GM18951 (cell line): Measurements from ENCODE around the gene COA8.
"Not testable (repeated sequence)": the region's sequence is repeated elsewhere in the genome, so short reads cannot be mapped to it uniquely, and the experiment has no call there.

ENCODE experiments used
- POLR2A ChIP-seq: IDR thresholded peaks from 4 replicates; pipeline ENCODE4 v1.6.1; 2011; ENCODE audit warnings: mild to moderate bottlenecking; ENCODE audit not compliant: insufficient read length, insufficient read depth; ENCODE audit errors: extremely low read depth
- in situ Hi-C: fragments of 300-500 bp; cut with MboI; formaldehyde crosslinking; loops from one replicate; pipeline ENCODE4 v1.12.0; 2022; ENCODE audit warnings: low sequenced_read_pairs, mixed read lengths, inconsistent platforms; ENCODE audit not compliant: unreplicated experiment

COA8 gene

GRCh38 chr14:103521438-103521950 is 41.3 kb upstream of the COA8 start:
- TF ChIP-seq POLR2A = no peak
- in situ Hi-C loops = no loop called here

- TF ChIP-seq POLR2A = no peak
- in situ Hi-C loops = no loop called here
These were observed 40.7 kb upstream of the COA8 start for GRCh38 chr14:103521951-103522563.

DNA sequence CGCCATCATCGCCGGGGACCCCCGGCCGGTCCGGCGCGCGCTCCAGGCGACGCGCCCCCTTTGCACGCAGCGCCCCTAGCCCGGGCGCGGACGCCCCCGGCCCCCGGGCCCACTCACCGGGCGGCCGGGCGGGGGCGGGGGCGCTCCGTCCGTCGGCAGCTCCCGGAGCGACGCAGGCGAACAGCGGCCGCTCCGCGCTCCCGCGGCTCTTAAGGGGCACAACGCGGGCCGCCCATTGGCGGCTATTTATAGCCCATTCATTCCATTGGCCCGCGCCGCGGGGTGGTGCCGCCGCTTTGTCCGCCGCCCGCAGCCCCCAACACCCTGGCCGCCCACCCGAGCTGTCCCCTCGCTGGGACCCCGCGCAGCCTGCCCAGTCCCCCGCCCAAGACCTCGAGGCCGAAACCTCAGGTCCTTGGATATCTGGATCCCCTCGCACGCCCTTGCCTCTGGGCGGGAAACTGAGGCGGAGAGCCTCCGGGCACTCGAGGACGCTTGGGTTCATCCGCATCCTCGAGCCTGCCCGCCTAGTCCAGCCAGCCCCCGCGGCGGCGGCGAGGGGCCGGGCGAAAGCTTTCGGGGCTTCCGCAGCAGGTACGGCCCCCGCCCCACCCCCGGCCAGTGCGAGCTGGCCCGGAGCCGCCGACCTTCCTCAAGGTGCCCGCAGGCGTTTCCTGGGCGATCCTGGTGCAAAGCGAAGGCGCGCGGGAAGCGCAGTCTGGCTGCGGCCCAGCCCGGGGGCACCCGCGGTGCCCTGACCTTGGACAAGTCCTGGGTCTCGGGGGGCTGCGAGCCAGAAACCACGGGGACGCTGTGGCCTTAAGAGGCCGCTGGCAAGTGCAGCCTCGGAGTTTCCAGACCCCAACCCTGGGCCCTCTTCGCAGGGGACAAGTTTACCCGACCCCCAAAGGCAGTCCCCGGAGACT is 39.8 kb upstream of the COA8 start, which contains the start of gene CKB:
Gene CKB, minus strand, starts transcription at position 182 of the 926 bp plus-strand sequence. CDS start 337 bp downstream, outside the sequence.
- in situ Hi-C loops = no loop called here
- TF ChIP-seq POLR2A = no peak

GRCh38 chr14:103523575-103523954 is 39.2 kb upstream of the COA8 start:
- in situ Hi-C loops = no loop called here
- TF ChIP-seq POLR2A = no peak

DNA sequence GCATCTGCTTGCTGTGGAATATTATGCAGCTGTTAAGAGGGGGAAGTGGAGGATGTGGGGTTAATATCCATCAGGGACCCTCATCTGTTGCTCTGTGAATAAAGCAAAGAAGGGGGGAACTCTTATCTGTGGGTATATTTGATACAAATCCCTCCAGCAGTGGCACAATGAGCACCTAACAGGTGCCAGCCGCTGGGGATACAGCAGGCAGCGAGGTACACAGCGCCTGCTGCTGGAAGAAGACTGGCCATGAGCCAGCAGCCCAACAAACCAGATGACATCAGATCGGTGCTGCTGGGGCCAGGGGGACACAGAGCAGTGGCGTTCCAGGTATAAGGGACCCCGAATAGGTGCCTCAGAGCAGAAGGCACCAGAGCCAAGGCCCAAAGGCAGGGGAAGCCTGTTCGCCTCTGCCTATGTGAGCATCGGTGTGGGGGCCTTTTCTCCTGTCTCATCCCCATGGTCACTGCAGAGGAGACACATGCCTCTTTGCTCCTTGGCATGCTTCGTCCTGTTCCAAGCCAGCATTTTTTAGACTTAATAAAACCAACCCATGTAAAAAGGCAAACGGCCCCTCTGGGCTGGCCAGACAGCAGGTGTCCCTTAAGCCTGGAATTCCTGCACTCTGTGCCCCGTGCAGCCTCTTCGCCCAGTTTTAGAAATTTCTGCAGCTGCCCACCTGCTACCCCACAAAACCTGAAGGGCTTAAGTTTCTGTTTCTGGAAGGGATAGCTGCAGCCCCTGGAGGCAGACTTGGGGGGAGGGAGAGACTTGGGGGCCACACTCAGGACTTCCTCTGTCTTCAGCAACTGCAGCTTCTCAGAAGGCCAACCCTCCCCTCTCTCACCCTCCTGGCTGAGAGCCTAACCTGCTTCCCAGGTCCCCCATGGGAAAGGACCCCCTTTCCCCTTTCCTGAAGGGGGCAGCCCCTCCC is 38.5 kb upstream of the COA8 start:
- in situ Hi-C loops = no loop called here
- no peak for TF ChIP-seq POLR2A

GRCh38 chr14:103525430-103526246 is 37.1 kb upstream of the COA8 start:
- in situ Hi-C loops = not testable (repeated sequence)

- in situ Hi-C loops = no loop called here
- no peak for TF ChIP-seq POLR2A
These were observed 36.4 kb upstream of the COA8 start for GRCh38 chr14:103526247-103526913.

DNA sequence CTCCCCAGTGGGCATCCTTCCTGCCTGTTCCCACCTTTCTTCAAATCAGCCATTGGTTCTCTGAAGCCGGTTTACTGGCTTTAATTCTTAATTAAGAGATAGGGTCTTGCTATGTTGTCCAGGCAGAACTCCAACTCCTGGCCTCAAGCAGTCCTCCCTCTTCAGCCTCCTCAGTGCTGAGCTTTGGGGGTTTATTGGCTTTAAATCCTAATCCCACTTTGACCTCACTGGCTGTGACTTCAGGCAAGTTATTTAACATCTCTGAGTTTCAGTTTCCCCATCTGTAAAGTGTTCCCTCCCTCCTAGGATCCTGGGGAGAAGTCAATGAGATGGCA is 35.9 kb upstream of the COA8 start:
- no peak for TF ChIP-seq POLR2A
- in situ Hi-C loops = no loop called here

DNA sequence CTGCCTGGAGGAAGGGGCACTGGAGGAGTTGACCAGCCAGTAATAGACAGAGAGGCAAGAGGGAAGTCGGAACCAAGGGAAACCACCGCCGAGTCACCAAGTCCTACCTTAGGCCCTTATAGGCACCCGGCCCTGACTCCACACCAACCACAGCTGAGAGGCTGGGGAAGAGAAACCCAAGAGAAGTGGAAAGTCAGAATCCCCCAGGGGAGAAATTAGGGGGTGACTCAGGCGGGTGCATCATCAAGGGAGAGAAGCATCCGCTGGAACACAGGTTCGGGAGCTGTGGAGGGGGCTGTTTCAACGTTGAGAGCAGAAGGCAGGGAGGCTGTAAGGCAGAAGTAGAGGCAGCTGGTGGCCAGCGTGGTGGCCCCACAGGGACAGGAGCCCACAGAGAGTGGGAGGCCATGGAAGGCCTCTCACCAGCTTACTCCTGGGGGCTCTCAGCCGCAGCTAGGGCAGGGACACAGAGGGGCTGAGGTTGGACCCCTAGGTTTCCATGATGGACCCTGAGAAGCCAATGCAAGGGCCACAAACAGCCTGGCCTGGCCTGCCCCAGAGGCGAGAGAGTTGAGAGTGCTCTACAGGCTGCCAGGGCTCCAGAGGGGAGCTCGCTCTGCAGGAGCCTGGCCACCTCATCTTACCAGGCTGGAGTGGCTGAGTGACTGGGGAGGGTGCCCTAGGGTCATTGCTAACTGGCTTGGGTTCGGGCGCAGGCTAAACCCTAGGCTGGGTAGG is 35.2 kb upstream of the COA8 start:
- TF ChIP-seq POLR2A = peak; percentile 30
- in situ Hi-C loops = no loop called here

DNA sequence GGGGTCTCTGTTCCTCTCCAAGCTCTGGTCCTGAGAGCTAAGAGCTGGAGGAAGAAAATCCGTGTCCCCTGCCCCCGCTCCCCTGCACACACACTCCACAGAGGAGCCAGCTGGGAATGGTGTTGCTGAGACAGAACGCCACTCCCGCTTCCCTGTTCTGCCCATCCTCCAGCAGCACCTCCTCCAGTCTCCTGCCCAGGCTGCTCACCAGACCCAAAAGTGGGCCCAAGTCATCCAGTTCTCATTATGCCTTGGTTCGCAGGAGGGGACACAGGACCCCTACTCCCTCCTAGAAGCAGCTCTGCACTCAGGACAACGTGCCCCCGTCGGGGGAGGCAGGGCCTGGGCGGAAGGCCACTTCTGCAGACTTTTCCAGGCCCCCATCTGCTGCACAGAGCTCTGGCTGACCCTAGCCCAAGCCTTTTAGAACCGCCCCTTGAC is 34.6 kb upstream of the COA8 start:
- no peak for TF ChIP-seq POLR2A

More for the DNA sequence above, 34.6 kb upstream of the COA8 start:
- in situ Hi-C loops = no loop called here
